SH-SY5Y (cell line): Measurements from ENCODE around the gene PHACTR3.

Source experiments
- GATA2 ChIP-seq: IDR thresholded peaks from 2 replicates; pipeline ENCODE4 v1.6.1; 2011; ENCODE audit warnings: mild to moderate bottlenecking, low read depth, low read length
- GATA3 ChIP-seq: IDR thresholded peaks from 2 replicates; pipeline ENCODE4 v1.6.1; 2011; ENCODE audit warnings: low read depth, mild to moderate bottlenecking, low read length, moderate library complexity

DNA sequence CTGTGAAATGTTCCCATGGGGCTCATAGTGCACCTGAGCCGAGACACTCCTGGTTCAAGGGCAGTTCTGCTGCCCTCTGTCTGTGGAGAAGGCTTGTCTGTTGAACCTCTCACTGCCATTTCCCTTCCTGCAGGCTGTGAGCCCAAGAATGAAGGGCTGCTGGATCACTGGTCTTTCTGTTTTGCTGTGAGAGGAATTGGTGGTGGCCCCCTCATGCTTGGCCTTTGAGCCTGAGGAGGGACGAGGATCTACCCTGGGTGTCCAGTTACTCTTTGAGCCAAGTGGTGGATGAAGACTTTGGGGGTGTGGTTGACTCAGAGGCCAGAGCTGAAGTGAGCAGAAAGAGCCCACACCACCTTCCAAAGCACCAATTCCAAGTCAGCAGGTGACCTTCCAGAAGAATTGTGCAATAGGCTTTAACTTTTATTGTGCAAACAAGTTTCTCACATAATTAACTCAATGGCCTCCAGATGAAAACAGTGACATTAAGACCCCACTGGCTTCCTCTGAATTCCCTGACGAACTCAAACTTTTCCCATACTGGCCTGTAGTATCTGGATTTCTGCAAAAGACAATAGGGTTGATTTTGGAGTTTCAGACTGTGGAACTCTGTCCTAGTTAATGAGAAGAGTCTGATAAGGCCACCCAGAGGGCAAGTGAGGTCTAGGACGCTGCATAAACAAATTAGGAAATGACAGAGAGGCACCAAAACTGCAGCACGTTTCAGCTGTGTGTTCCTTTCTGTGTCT, 101.5 kb downstream of the PHACTR3 start:
- TF ChIP-seq GATA2 = no peak
- no peak for TF ChIP-seq GATA3
